ENCODE measurements around the gene CAV2. TPM values are rescaled to one million over a fixed set of nuclear protein-coding genes. Genes with fewer than 3 reads are reported as not detected.

The CAV2 gene
- total RNA-seq, 6 donors from 2014 or later, result 56.6 to 385 (median 183) TPM

DNA sequence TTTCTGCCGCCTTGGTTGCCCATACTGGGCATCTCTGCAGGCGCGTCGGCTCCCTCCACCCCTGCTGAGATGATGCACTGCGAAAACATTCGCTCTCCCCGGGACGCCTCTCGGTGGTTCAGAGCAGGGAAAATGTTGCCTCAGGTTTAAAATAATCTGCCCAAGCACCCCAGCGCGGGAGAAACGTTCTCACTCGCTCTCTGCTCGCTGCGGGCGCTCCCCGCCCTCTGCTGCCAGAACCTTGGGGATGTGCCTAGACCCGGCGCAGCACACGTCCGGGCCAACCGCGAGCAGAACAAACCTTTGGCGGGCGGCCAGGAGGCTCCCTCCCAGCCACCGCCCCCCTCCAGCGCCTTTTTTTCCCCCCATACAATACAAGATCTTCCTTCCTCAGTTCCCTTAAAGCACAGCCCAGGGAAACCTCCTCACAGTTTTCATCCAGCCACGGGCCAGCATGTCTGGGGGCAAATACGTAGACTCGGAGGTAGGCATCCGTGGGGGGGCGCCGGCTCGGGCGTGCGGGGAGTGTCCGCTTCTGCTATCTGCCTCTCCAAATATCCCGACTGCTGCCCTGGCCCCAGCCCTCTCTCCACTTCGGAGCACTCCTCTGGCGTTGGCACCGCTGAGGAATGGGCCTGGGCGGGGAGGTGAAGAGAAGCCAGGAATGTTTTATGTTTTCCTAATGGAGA lies 25.2 kb downstream of the CAV2 start, which contains the start of gene CAV1:
Gene CAV1, plus strand, starts transcription at position 428 of the 689 bp plus-strand sequence. Its CDS starts 27 bp downstream, at position 455.
- peak; percentile 83 to 93 for DNase-seq
- peaks cover 0 to 10% (median 0%) of the 10 kb centered on the region in 4 donors for H3K36me3 ChIP-seq
- peak; percentile 75 to 87 for ATAC-seq (ENCODE audit: low FRiP score in 2 of 2)
- no peaks in the 10 kb centered on the region for H3K9me3 ChIP-seq
- WGBS, 2 donors, result 0 to 1% methylated on average over 27 to 39 of the region's 42 CpGs
- peaks cover 6 to 44% (median 34%) of the 10 kb centered on the region in 4 donors for H3K4me1 ChIP-seq
- peak within 1 kb of the TSS; percentile 52 to 71 (median 66) for H3K4me3 ChIP-seq
- peaks cover 0 to 3% (median 0%) of the 10 kb centered on the region in 4 donors for H3K27me3 ChIP-seq
- H3K27ac ChIP-seq, result peak within 1 kb of the TSS; percentile 89 to 99 (median 94)
- TF ChIP-seq, protein P1, sequence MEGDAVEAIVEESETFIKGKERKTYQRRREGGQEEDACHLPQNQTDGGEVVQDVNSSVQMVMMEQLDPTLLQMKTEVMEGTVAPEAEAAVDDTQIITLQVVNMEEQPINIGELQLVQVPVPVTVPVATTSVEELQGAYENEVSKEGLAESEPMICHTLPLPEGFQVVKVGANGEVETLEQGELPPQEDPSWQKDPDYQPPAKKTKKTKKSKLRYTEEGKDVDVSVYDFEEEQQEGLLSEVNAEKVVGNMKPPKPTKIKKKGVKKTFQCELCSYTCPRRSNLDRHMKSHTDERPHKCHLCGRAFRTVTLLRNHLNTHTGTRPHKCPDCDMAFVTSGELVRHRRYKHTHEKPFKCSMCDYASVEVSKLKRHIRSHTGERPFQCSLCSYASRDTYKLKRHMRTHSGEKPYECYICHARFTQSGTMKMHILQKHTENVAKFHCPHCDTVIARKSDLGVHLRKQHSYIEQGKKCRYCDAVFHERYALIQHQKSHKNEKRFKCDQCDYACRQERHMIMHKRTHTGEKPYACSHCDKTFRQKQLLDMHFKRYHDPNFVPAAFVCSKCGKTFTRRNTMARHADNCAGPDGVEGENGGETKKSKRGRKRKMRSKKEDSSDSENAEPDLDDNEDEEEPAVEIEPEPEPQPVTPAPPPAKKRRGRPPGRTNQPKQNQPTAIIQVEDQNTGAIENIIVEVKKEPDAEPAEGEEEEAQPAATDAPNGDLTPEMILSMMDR (IDR thresholded peaks at IDR 0.05), result peak in 5 of 6 experiments; percentile 11 to 57 (median 26)
- TF ChIP-seq EP300 (IDR thresholded peaks at IDR 0.05) (peak in 1 of 4 donors; percentile 35), POLR2A (IDR thresholded peaks at IDR 0.05) (peak in 3 of 4 donors; percentile 57 to 66 (median 59)), POLR2AphosphoS5 (IDR thresholded peaks at IDR 0.05) (peak; percentile 51 to 82)

DNA sequence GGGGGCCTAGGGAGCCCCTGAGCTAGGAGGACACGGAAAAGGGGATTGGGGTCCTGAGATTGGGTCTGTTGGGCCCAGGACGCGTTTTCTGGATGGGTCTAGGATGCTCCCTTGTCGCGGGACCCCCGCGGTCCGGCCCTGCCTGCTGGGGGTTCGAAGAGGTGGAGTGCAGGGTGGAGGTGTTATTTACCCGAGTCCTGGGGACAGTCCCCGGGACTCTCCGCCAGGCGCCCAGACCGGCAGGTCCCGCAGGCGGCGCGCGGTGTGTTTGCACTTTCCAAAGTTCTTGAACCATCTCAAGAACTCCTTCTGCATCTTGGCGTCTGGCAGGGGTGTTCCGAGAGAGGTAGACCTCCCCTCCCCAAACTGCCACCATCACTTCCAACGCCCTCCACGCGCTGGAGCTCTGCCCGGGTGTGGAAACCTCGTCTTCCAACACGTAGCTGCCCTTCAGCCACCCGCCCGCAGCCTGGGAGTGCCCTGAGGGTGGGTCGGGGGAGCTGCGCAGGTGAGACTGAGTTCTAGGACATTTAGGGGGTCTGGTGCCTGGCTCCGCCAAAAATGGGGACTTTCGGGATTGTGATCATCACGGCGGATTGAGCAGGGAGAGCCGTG lies 25.9 kb downstream of the CAV2 start:
- Histone ChIP-seq H3K9me3 (no peaks in the 10 kb centered on the region), H3K4me3 (peak overlapping the region; percentile 52 to 71 (median 66)), H3K27ac (peak overlapping the region; percentile 89 to 99 (median 94)), H3K4me1 (peaks cover 6 to 44% (median 35%) of the 10 kb centered on the region in 4 donors), H3K27me3 (peaks cover 0 to 3% (median 0%) of the 10 kb centered on the region in 4 donors), H3K36me3 (peaks cover 0 to 10% (median 0%) of the 10 kb centered on the region in 4 donors)
- TF ChIP-seq EP300 (IDR thresholded peaks at IDR 0.05), result peak in 1 of 4 donors; percentile 39
- TF ChIP-seq, protein P1 (IDR thresholded peaks at IDR 0.05), result peak in 3 of 6 experiments; percentile 13 to 49 (median 35)
- TF ChIP-seq POLR2AphosphoS5 (IDR thresholded peaks at IDR 0.05), result peak in 1 of 2 donors; percentile 53
- no peak for TF ChIP-seq POLR2A (IDR thresholded peaks at IDR 0.05)
- ATAC-seq (ENCODE audit: low FRiP score in 2 of 2), result peak; percentile 63 to 81
- DNase-seq, result peak; percentile 75 to 91
- WGBS, 2 donors, result 0% methylated on average over 5 to 36 of the region's 36 CpGs

DNA sequence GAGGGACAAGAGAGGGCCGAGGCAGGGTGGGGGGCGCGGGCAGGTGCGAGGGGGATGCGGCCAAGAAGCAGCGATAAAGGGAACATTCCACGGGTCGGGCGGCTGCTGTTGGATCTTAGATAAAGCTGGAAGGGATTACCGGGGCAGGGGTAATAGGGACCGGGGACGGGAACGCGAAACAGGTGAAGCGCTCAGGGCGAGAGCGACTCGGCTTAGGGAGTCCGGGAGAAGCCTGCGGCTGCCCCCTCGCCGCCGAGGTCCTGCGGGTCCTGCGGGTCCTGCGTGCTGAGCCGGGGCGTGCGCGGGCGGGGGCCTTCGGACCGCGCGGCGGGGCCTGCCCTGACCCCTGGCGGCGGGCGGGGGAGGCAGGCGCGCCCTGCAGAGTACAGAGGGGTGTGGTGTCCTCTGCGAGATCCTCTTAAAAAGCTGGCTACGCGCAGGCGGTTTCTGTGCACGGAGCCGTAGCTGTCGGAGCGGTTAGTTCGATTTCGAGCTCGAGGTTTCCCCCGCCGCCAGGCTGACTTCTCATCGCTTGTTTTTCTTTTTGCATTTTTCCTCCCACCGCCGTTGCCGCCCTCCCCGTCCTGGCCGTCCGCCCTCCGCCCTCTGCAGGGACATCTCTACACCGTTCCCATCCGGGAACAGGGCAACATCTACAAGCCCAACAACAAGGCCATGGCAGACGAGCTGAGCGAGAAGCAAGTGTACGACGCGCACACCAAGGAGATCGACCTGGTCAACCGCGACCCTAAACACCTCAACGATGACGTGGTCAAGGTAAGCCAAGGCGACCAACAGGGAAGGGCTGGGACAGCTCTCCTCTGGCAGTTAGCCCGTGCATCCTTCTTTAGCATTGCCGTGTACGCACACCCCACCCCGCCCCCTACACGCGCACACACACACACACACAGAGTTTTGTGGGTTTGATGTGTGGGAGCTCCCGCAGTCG lies 26.6 kb downstream of the CAV2 start:
- DNase-seq (peak; percentile 82 to 96), ATAC-seq (ENCODE audit: low FRiP score in 2 of 2) (peak; percentile 93)
- H3K27ac ChIP-seq, result peak overlapping the region; percentile 89 to 99 (median 94)
- WGBS, 2 donors, result 0 to 1% methylated on average over 59 to 69 of the region's 83 CpGs
- H3K27me3 ChIP-seq, result peaks cover 0 to 3% (median 0%) of the 10 kb centered on the region in 4 donors
- peak overlapping the region; percentile 52 to 71 (median 66) for H3K4me3 ChIP-seq
- peaks cover 6 to 44% (median 35%) of the 10 kb centered on the region in 4 donors for H3K4me1 ChIP-seq
- peak in 1 of 4 donors; percentile 60 for TF ChIP-seq POLR2A (IDR thresholded peaks at IDR 0.05)
- TF ChIP-seq EP300 (IDR thresholded peaks at IDR 0.05), result no peak
- TF ChIP-seq, protein P1 (IDR thresholded peaks at IDR 0.05), result peak; percentile 90 to 97 (median 94)
- peak; percentile 37 to 45 for TF ChIP-seq POLR2AphosphoS5 (IDR thresholded peaks at IDR 0.05)
- H3K9me3 ChIP-seq, result no peaks in the 10 kb centered on the region
- peaks cover 0 to 10% (median 0%) of the 10 kb centered on the region in 4 donors for H3K36me3 ChIP-seq

DNA sequence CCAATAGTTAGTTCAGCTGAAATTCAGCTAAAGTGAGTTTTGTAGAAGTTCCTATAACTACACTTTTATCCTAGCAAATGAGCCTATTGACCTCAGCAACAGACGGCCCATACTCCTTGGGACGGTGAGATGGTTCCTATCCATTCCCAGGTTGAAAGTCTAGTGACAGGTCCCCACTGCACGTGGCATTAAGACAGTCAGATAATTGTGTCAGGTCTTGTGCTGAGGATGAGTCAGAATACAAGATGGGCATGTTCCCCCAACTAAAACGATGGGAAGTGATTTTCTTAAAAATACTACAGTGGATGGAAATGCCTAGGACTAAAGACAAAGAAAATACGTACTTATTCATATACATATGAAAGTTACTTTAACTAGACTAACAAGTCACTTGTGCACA lies 27.4 kb downstream of the CAV2 start:
- Histone ChIP-seq H3K36me3 (peaks cover 0 to 10% (median 0%) of the 10 kb centered on the region in 4 donors), H3K27ac (peak overlapping the region; percentile 89 to 99 (median 94)), H3K27me3 (peaks cover 0 to 3% (median 0%) of the 10 kb centered on the region in 4 donors), H3K4me1 (peaks cover 6 to 42% (median 35%) of the 10 kb centered on the region in 4 donors), H3K4me3 (peak overlapping the region; percentile 38 to 71 (median 58)), H3K9me3 (no peaks in the 10 kb centered on the region)
- WGBS, 2 donors, result 27 to 32% methylated on average over 5 of the region's 5 CpGs
- TF ChIP-seq, protein P1 (IDR thresholded peaks at IDR 0.05), result no peak
- TF ChIP-seq POLR2A (IDR thresholded peaks at IDR 0.05) (no peak), POLR2AphosphoS5 (IDR thresholded peaks at IDR 0.05) (no peak), EP300 (IDR thresholded peaks at IDR 0.05) (no peak)
- ATAC-seq (ENCODE audit: low FRiP score in 2 of 2) (no peak), DNase-seq (no peak)

Data from upper lobe of left lung (tissue), 6 donors.